Lower lobe of right lung (tissue), 2 donors: ENCODE data around the gene SLC6A3. TPM values are rescaled to one million over a fixed set of nuclear protein-coding genes. Genes with fewer than 3 reads are reported as not detected.

Source experiments
- ATAC-seq, 2 donors: fragments of 200-7000 bp; cut with Tn5 transposase; one replicate each; pipeline ENCODE4 v1.9.1; 2020 to 2022; ENCODE audit warnings: mild to moderate bottlenecking in 2 of 2, moderate library complexity in 2 of 2
- DNase-seq: peaks from one replicate; pipeline ENCODE4 v3.0.0-alpha.2; 2020
- H3K27ac ChIP-seq: fragments of 200-600 bp; one replicate; pipeline ENCODE4 v1.8.0; 2022
- H3K27me3 ChIP-seq: fragments of 200-600 bp; one replicate; pipeline ENCODE4 v1.8.0; 2022; ENCODE audit warnings: low read depth
- H3K36me3 ChIP-seq: fragments of 200-600 bp; one replicate; pipeline ENCODE4 v1.8.0; 2022; ENCODE audit warnings: mild to moderate bottlenecking
- H3K4me1 ChIP-seq: fragments of 200-600 bp; one replicate; pipeline ENCODE4 v1.8.0; 2022
- H3K4me3 ChIP-seq: fragments of 200-600 bp; one replicate; pipeline ENCODE4 v1.8.0; 2022; ENCODE audit warnings: mild to moderate bottlenecking
- H3K9me3 ChIP-seq: fragments of 200-600 bp; one replicate; pipeline ENCODE4 v1.8.0; 2022
- intact Hi-C: fragments of 100-400 bp; cut with DNase I; formaldehyde crosslinking; loops from one replicate; pipeline ENCODE4 v1.11.0; 2022
- total RNA-seq: library from RNA; stranded (reverse); fragmentation: NEBNext Ultra II Directional; extraction: Animal tissue kit (Norgen Biotek cat#: 25700); gene quantifications from one replicate; pipeline ENCODE4 v1.2.1, GENCODE V29; 2021
- TF ChIP-seq, protein P1 (sequence below): fragments of 200-600 bp; IDR thresholded peaks from one replicate; pipeline ENCODE4 v1.8.0; 2022; ENCODE audit warnings: antibody characterized with exemption, mild to moderate bottlenecking
- donor health status: DM: no; HTN: yes; CAD: no; lungs with severe emphysema.

Gene SLC6A3
- total RNA-seq, 1 donor from 2014 or later: 0.12 TPM

DNA sequence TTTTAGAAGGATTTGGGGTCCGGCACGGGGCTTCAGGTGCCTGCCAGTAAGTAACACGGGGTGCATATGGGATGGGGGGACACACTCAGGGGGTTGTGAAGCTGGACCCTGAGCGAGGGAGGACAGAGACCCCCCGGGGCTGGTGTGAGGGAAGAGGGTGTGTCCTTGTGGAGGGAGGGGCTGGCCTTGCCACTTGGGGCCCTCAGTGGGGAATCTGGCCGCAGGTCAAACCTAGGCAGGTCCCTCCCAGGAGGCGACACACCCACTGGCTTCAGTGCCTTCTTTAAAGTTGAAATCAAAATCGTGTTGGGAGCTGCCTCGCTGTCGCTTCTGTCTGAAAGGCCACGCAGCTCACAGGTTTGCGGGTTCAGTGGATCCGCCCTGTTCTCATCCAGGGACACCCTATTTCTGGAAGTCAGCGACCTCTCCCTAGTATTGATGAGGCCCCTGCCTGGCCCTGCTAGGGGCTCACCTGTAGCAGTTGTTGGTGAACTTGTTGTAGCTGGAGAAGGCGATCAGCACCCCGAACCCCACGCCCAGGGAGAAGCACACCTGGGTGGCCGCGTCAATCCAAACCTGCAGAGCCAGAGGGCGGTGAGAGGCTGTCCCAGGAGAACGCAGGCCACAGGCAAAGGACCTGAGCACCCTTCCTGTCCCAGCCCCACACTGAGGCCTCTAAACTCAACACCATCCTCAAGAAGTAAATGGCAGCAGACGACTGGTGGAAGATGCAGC is 29.4 kb downstream of the SLC6A3 start:
- intact Hi-C loops: no loop called here
- no peak overlapping the region for H3K4me3 ChIP-seq
- H3K9me3 ChIP-seq: no peaks in the 10 kb centered on the region
- no peak for ATAC-seq
- H3K27ac ChIP-seq: no peak overlapping the region
- TF ChIP-seq, protein P1, sequence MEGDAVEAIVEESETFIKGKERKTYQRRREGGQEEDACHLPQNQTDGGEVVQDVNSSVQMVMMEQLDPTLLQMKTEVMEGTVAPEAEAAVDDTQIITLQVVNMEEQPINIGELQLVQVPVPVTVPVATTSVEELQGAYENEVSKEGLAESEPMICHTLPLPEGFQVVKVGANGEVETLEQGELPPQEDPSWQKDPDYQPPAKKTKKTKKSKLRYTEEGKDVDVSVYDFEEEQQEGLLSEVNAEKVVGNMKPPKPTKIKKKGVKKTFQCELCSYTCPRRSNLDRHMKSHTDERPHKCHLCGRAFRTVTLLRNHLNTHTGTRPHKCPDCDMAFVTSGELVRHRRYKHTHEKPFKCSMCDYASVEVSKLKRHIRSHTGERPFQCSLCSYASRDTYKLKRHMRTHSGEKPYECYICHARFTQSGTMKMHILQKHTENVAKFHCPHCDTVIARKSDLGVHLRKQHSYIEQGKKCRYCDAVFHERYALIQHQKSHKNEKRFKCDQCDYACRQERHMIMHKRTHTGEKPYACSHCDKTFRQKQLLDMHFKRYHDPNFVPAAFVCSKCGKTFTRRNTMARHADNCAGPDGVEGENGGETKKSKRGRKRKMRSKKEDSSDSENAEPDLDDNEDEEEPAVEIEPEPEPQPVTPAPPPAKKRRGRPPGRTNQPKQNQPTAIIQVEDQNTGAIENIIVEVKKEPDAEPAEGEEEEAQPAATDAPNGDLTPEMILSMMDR: no peak
- peak; percentile 28 for DNase-seq
- peaks cover 7% of the 10 kb centered on the region for H3K27me3 ChIP-seq
- no peaks in the 10 kb centered on the region for H3K36me3 ChIP-seq
- no peaks in the 10 kb centered on the region for H3K4me1 ChIP-seq

GRCh38 chr5:1415059-1415425 is 30.2 kb downstream of the SLC6A3 start:
- Histone ChIP-seq H3K4me1 (no peaks in the 10 kb centered on the region), H3K27me3 (peaks cover 7% of the 10 kb centered on the region), H3K36me3 (no peaks in the 10 kb centered on the region), H3K27ac (no peak overlapping the region), H3K4me3 (no peak overlapping the region), H3K9me3 (no peaks in the 10 kb centered on the region)
- intact Hi-C loops: no loop called here
- peak; percentile 34 for DNase-seq
- no peak for ATAC-seq
- TF ChIP-seq, protein P1: no peak

DNA sequence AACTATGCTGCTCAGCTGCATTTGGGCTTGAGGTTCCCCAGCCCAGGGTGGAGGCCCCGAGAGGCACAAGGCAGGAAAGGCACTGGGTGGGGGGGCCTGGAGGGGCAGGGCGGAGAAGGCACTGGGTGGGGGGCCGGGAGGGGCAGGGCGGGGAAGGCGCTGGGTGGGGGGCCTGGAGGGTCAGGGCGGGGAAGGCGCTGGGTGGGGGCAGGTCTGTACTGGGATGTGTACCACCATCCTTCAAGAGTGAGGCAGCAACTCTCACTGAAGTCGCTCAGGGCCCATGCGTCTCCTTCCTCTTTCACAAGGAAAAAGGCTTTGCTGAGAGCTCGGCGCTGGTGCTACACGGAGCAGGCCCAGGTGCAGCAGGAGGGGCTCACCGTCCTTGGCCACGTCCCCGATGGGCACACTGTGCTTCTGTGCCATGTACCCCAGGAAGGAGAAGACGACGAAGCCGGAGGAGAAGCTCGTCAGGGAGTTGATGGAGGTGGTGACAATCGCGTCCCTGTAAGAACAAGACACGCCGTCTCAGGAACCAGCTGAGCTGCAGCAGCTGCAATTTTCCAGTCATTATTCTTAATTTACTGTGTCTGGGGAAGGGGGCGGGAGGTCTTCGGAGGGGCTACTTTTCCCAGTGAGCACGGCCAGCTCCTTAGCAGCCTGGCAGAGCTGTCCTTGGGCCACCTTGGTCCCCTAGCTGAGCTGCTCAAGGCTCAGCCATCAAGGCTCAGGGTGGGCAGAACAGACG is 30.8 kb downstream of the SLC6A3 start:
- H3K27me3 ChIP-seq: peaks cover 12% of the 10 kb centered on the region
- TF ChIP-seq, protein P1: no peak
- DNase-seq (peak; percentile 37), ATAC-seq (no peak)
- intact Hi-C loops: no loop called here
- H3K36me3 ChIP-seq: no peaks in the 10 kb centered on the region
- no peak overlapping the region for H3K27ac ChIP-seq
- H3K4me3 ChIP-seq: no peak overlapping the region
- H3K9me3 ChIP-seq: no peaks in the 10 kb centered on the region
- H3K4me1 ChIP-seq: no peaks in the 10 kb centered on the region

GRCh38 chr5:1413611-1414241 is 31.5 kb downstream of the SLC6A3 start:
- no peaks in the 10 kb centered on the region for H3K9me3 ChIP-seq
- H3K36me3 ChIP-seq: no peaks in the 10 kb centered on the region
- TF ChIP-seq, protein P1: no peak
- DNase-seq (peak; percentile 33), ATAC-seq (no peak)
- intact Hi-C loops: no loop called here
- H3K27me3 ChIP-seq: peaks cover 18% of the 10 kb centered on the region
- no peak overlapping the region for H3K27ac ChIP-seq
- no peaks in the 10 kb centered on the region for H3K4me1 ChIP-seq
- no peak overlapping the region for H3K4me3 ChIP-seq

- ATAC-seq: no peak
- TF ChIP-seq, protein P1: no peak
- intact Hi-C loops: no loop called here
- Histone ChIP-seq H3K27ac (no peak overlapping the region), H3K9me3 (no peaks in the 10 kb centered on the region), H3K27me3 (peaks cover 19% of the 10 kb centered on the region), H3K4me3 (no peak overlapping the region), H3K36me3 (no peaks in the 10 kb centered on the region), H3K4me1 (no peaks in the 10 kb centered on the region)
- no peak for DNase-seq
Observed at GRCh38 chr5:1413211-1413610, 32.0 kb downstream of the SLC6A3 start.
